CD4-positive, alpha-beta T cell treated with Interleukin-6 for 4 hours (primary cell): ENCODE measurements around the gene CIC.
"Not testable (repeated sequence)": the region's sequence is repeated elsewhere in the genome, so short reads cannot be mapped to it uniquely, and the experiment has no call there.

Experiments
- DNase-seq: peaks from one replicate; pipeline ENCODE4 v3.0.0-alpha.2; 2020; ENCODE audit warnings: mixed read lengths

The CIC gene

DNA sequence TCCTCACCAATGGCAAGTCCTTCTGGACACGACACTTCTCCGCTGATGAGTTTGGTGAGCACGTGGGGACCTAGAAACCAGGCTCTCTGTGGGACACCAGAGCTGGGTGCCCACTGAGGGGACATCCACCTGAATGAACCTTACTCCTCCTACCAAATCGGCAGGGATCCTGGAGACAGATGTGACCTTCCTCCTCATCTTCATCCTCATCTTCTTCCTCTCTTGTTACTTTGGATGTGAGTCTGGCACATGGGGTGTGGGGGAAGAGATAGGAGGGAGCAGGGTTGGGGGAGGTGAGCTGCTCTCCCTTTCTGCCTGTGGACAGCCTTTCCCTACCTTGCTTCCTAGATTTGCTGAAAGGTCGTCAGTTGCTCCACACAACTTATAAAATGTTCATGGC is 46.0 kb downstream of the CIC start:
- no peak for DNase-seq

DNA sequence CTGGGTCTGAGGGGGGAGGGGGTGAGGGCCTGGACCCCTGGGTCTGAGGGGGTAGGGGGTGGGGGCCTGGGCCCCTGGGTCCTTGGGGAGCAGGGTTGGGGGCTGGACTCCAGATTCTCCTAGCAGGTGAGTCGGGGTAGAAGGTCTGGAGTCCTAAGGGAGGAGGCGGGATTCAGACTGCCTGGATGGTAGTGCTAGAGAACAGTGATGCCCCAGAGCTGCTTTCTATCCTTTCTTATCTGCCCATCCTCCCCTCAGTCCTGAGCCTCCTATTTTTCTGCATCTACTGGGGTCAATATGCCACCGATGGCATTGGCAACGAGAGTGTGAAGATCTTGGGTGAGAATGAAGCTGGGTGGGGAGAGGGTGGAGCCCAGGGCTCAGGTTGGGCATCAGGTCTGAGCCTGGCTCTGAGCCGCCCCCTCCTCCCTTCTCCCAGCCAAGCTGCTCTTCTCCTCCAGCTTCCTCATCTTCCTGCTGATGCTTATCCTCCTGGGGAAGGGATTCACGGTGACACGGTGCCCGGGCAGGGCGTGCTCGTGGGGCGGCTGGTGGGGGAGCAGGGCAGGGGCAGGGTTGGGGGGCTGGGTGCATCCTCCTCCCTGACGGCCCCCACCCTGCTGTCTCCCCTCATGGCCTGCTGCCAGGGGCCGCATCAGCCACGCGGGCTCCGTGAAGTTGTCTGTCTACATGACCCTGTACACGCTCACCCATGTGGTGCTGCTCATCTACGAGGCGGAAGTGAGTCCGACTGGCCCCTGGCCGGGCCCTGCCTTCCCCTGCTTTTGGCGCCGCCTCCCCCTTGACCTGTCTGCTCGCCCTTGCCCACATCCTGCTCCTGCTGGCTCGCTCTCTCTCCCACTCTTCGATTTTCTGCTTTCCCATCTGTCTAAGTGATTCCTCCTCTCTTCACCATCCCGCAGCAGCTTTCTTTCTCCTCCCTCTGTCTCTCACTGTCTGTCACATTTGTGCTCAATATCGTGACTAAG is 47.5 kb downstream of the CIC start:
- no peak for DNase-seq

DNA sequence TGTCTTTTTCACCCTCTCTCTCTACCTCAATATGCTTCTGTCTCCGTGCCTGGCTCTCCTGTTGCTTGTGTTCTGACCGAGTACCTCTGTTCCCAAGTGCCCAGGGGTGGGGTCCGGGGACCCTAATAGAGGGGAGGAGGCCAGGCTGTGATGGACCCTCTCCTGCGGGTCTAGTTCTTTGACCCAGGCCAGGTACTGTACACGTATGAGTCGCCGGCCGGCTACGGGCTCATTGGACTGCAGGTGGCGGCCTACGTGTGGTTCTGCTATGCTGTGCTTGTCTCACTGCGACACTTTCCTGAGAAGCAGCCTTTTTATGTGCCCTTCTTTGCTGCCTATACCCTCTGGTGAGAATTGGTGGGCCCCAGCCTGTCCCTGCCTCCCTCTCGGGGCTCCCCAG is 48.5 kb downstream of the CIC start:
- DNase-seq = no peak

DNA sequence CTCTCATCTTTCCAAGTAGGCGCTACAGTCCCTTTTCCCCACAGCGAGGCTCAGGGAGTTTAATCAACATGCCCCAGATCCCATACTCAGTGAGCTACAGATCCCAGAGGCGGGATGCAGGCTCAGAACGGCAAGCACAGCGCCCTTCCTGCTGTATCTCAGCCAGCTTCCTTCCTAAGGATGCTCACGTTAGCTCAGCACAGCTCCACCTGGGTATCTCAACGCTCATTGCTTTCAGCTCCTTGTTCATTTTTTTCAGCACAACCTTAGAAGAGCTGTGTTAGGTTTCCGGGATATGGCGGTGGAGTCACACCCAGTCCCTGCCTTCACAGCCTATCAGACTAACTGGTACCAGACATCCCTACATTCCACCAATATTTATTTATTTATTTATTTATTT is 53.3 kb downstream of the CIC start:
- no peak for DNase-seq

DNA sequence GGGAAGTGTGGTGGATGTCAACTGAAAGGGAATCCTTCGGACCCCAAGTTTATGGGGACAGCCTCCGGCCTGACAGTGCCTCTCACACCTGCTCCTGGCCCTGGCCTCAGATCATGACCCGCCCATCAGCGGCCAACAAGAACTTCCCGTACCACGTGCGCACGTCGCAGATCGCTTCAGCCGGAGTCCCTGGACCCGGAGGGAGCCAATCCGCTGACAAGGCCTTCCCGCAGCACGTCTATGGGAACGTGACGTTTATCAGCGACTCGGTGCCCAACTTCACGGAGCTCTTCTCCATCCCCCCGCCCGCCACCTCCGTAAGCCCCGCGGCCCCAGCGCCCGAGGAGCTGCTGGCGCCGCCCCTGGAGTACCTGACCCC is 54.4 kb downstream of the CIC start:
- no peak for DNase-seq

DNA sequence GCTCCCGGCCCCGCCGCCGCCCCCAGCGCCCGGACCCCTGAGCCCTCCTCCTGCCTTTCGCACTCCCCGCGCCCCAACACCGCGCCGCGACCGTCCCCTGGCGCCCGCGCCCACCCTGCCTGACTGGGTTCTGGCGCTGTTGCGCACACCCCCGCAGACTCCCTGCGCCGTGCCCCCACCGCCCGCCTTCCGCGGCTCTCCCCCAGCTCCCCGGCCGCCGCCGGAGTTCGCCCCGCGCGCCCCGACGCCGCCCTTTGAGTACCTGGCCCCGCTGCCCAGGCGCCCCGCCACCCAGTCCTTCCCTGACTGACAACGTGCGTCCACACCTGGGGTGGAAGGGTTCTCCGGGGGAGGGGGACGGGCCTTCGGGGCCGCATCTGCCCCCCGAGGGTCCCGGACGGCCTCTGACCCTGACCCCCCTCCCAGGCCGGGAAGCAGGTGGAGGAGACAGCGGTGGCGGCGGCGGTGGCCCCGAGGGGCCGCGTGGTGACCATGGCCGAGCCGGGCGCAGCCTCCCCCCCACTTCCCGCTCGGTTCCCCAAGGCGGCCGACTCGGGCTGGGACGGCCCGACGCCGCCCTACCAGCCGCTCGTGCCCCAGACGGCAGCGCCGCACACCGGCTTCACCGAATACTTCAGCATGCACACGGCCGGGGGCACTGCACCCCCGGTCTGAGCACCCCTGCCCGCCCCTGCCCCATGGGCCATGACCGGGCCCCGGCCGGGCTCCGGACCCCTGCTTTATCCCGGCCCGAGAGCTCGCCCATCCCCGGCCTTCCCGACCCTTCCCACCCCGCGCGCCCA is 55.0 kb downstream of the CIC start:
- DNase-seq = peak; percentile 20

DNA sequence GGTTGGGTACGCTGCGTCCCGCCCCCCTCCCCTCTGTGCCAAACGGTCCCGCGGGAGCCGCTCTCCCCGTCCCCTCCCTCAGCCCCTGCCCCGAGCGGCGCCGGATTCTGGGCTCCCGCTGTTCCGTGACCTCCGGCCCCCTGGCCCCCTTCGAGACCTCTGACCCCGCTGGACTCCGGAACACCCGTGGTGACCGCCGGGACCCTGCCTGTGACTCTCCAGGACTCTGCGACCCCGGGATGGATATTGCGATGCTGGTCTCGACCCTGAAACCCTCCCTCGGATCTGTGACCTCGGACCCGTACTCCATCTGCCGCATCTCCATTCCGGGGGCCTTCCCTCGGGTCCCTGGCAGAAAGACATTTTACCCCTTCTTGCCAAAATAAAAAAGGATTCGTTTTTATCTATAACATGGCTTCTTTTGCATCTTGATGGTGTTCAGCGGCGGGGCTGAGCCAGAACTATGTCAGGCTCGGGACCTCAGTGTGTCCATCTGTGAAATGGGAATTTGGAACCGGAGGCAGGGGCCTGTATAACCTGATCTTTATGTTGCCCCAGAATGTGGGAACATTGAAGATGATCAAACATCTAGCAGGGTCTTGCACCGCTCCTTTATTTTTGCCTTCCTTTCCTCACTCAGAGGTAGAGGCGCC is 55.7 kb downstream of the CIC start:
- no peak for DNase-seq

DNA sequence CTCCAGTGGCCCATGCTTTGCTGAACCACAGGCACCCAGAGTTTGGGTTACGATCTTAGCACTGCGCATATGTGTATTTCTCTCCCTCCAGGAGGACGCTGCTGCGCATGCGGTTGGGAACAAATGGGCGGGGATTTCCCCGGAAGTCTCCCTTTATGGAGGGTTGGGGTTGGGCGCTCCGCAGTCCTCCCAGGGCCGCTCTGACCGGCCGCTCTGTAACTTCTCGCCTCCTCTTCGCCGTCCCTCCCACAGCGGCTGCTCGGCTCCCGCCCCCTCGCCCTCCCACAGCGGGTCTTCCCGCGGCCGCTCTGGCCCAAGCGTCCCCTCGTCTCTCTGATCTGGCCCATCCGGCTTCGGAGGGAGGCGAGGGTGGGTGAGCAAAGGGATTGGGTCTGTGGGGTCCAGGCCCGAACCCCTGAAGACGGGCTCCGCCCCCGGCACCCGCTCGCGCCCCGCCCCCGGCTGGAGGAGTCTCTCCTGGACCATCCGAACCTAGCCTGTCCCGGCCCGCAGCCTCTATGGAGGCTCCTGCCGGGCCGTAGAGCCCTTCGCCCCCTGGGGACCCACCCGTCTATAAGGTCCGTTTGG is 56.4 kb downstream of the CIC start, which contains the start of gene MEGF8:
Gene MEGF8, plus strand, starts transcription at position 328 of the 588 bp plus-strand sequence. CDS start 609 bp downstream, outside the sequence.
- DNase-seq = peak; percentile 99

DNA sequence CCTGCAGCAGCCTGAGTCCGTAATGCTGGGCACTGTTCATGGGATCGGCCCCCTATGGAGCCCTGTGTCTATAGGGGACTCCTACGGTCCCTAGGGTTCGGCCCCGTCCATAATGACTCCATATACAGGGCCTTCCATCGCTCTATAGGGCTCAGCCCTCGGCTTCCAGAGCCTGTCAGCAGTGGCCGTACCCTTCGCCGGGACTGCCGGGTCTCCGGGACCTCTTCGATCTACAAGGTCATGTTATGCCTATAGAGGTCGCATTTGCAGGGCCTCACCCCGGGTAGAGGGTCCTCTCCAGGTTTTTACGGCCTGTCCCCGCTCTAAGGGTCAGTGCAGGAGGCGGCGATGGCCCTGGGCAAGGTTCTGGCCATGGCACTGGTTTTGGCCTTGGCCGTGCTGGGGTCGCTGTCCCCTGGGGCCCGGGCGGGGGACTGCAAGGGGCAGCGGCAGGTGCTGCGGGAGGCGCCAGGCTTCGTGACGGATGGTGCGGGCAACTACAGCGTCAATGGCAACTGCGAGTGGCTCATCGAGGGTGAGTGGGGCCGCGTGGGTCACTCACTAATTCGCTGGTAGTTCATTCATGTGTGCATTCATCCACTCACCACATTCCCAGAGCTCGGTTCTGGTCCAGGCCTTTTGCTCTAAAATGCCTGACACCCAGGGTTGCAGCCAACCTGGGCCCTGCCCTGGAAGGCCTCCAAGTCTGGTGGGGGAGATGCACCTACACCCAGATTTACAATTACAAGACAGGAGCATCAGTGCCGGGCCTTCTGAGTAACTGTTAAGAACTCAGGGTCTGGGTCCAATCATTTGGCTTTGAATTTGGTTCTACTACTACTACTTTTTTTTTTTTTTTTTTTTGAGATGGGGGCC is 57.1 kb downstream of the CIC start:
- DNase-seq = peak; percentile 36

DNA sequence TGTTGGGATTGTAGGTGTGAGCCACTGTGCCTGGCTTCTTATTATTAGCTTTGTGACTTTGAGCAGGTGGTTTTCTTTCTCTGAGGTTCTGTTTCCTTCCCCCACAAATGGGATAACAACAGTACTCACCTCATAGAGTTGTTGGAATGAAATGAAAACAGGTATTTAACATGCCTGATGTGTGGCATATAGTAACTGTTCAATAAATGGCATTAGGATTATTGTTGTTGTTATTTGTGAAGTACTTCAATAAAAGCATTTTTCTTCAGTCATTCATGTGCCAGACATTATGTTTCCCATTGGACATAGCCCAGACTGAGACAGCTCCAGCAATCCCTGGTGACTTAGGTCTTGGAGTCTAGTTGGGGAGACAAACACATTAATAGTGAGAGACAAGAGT is 57.9 kb downstream of the CIC start:
- no peak for DNase-seq

DNA sequence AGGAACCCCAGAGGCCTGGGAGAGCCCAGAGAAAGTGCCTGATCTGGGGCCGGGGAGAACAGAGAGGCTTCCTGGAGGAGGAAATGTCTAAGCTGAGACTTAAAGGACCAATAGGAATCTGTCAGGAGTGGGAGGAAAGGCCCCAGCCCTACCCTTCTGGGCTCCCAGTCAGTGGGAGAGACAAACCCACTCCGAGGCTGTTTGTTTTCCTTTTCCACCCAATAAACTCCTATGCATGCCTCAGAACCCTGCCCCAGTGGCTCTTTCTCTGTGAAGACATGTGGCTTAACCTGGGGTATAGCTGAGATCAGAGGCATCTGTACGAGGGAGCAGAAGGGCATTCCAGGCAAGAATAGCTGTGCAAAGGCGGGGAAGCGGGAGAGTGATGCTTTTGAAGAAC is 58.3 kb downstream of the CIC start:
- no peak for DNase-seq

DNA sequence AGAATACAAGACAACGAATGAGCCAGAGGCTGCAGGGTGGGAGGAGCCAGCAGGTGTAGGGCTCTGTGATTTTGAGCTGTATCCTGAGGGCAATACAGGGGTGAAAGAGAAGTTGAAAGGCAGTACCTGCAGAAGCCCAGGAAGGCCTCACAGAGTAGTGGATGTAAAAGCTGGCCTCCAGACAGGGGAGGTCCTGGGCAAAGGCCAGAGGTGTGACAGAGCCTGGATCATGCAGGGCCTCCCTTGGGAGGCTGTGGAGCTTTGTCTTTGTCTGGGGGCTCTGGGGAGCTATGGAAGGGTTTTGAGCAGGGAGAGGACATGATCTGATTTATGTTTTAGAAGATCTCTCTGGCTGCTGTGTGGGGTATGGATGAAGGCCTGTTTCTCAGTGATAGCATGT is 59.1 kb downstream of the CIC start:
- DNase-seq = no peak

DNA sequence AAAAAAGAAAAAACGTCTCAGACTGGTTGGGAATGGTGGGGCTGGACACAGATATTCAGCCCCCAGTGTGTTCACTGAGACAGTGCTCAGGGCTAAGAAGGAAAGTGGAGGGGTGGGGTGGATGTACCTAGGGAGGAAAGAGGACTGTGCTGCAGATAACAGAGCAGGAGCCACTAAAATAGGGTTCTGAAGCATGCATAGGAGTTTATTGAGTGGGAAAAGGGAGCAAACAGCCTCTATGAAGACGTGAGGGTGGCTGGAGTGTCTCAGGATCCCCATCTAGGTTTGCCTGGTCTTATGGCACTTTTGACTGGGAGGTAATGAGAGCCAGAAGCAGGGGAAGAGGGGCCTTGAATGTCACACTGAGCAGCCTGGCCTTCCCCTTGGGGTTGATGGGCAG is 59.8 kb downstream of the CIC start:
- no peak for DNase-seq

DNA sequence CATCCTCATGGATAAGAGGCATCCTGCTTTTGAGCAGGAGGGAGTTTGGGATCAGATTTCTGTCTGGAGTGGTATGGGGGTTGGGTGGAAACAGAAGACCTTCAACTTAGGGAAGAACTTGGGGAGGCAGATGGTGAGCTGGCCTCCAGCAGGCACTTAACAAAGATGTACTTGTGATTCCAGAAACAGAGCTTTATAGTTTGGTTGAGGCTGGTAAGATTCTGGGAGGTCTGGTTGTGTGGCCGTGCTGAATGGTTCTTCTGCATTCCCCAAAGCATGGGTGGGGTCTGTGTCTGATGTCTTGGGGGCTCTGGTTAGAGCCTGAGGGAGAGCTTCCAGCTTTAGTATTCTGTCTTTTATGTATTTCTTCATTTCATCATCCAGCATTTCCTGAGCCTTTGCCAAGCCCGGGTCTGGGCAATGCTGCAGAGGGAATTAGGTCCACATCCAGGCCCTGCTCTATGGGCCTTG is 61.2 kb downstream of the CIC start:
- no peak for DNase-seq

DNA sequence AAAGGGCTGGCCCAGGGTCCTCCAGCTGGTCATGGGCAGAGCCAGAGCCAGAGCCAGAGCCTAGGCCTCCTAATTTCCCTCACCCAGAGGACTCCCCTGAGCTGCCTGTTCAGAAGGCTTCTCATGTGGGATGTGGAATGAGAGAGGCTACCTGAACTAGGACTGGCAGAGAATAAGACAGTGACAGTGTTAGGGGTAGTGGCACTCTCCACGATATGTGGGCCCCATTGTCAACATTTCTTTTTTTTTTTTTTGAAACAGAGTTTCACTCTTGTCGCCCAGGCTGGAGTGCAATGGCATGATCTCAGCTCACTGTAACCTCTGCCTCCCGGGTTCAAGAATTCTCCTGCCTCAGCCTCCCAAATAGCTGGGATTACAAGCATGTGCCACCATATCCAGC is 62.3 kb downstream of the CIC start:
- DNase-seq = not testable (repeated sequence)

DNA sequence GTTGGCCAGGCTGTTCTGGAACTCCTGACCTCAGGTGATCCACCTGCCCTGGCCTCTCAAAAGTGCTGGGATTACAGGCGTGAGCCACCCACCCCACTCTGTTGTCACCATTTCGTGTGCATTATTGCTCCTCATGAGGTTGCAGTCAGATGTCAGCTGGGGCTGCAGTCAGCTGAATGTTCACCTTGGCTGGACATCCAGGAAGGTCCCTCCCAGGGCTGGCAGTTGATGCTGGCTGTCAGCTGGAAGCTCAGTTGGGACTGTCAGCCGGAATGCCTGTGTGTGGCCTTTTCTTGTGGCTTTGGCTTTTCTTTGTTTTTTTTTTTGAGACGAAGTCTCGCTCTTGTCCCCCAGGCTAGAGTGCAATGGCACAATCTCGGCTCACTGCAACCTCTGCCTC is 63.0 kb downstream of the CIC start:
- no peak for DNase-seq

DNA sequence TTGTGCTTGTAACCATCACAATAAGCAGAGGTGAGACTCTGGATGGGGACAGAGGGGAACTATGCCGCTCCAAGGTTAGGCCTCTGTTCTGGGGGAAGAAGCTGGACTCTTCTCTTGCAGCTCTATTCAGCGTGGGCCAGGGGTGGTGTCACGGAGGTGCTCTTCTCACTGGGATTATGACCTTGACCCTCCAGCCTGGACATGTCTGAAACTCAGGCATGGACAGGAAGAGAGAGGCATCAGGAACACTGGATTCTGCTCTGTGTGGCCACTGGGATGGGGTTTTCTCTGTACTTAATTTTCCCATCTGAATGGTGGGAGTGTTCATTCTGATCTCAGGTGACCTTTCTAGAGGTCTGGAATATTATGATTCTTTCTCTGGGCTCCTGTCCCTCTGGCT is 64.0 kb downstream of the CIC start:
- DNase-seq = no peak

DNA sequence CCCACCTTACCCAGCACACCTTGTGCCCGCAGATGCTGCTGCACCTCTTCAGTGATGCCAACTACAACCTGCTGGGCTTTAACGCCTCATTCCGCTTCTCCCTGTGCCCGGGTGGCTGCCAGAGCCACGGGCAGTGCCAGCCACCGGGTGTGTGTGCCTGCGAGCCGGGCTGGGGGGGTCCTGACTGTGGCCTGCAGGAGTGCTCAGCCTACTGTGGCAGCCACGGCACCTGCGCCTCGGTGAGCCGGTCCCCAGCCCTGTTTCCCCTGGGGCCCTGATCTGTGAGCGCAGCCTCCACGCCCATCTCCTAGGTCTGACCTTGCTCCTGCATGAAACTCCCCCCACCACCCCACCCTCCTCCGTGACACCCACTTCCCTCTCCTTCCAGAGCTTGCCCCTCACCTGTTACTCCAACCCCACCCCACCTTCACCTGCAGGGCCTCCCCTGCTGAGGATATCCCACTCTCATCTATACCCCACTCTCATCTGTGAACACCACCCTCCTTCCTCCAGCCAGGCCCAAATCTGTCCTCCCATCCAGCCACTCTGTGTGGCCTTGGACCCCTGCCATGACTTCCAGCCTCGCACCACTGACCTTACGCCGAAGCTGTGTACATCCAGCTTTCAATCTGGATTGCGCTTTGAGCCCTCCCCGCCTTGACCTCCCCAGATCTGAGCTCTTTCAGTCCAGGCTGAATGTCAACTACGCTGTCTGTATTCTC is 65.1 kb downstream of the CIC start:
- no peak for DNase-seq

DNA sequence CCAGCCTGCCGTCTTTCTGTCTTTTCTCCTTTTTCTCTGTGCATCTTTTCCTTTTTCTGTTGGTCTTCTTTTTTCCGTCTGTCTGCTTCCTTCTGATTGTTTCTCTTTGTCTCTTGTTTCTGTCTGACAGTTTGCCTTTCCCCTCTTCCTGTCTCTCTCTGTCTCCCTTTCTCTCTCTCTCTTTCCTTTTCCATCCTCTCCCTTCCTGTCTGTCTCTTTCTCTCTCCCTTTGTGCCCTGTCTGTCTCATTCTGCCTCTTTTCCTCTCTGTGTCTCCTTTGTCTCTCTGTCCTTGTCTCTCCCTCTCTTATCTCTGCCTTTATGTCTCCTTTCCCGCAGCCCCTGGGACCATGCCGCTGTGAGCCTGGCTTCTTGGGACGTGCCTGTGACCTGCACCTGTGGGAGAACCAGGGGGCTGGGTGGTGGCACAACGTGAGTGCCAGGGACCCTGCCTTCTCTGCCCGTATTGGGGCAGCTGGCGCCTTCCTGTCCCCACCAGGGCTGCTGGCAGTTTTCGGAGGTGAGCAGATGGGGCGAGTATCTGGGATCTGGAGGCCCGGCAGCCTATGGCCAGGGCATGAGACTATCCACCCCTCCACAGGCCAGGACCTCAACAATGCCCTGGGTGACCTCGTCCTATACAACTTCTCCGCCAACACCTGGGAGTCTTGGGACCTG is 65.8 kb downstream of the CIC start:
- no peak for DNase-seq

DNA sequence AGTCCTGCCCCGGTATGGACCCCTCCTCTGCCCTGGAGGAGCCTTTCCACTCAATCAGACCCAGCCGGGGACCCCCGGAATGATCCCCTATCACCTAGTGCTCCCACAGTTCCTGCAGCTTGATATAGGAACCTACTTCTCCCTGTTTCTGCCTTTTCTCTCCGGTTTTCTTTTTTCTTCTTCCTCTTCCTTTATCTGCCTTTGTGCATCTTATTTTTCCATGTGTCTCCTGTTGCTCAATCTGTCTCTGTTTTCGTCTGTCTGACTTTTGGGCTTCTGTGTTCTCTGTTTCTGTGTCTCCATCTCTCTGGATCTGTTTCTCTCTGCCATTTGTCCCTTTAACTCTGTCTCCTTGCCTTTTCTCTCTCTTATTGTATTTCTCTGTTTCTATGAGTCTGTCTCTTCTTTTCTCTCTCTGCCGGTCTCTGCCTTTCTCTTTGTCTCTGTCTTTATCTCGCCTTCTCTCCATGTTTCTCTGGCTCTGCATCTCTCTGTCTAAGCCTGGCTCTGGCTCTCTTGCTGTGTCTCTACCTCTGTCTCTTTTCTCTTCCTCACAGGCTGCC is 66.4 kb downstream of the CIC start:
- DNase-seq = no peak
